CD1c-positive myeloid dendritic cell (primary cell): ENCODE results near the gene GRIK2.
"Not testable (repeated sequence)": the region's sequence is repeated elsewhere in the genome, so short reads cannot be mapped to it uniquely, and the experiment has no call there.

Source experiments
- DNase-seq: peaks from one replicate; pipeline ENCODE4 v3.0.0-alpha.2; 2016; ENCODE audit errors: extremely low spot score

GRIK2 gene

GRCh38 chr6:101393251-101393828 lies at the start of gene GRIK2:
GRIK2 (plus strand) TSS chr6:101393708.
- DNase-seq: no peak

GRCh38 chr6:101344885-101345284 lies 48.6 kb upstream of the GRIK2 start:
- no peak for DNase-seq

- no peak for DNase-seq
Observed at GRCh38 chr6:101348816-101349215, 44.7 kb upstream of the GRIK2 start.

GRCh38 chr6:101350631-101351030 lies 42.9 kb upstream of the GRIK2 start:
- DNase-seq: not testable (repeated sequence)

GRCh38 chr6:101351173-101351572 lies 42.3 kb upstream of the GRIK2 start:
- no peak for DNase-seq

- DNase-seq: no peak
Observed at GRCh38 chr6:101352316-101352715, 41.2 kb upstream of the GRIK2 start.

- DNase-seq: no peak
Observed at GRCh38 chr6:101365181-101365580, 28.3 kb upstream of the GRIK2 start.

- DNase-seq: no peak
Observed at GRCh38 chr6:101379926-101380325, 13.6 kb upstream of the GRIK2 start.

- DNase-seq: no peak
Observed at GRCh38 chr6:101380897-101381630, 12.4 kb upstream of the GRIK2 start.

GRCh38 chr6:101383747-101384146 lies 9.8 kb upstream of the GRIK2 start:
- not testable (repeated sequence) for DNase-seq

GRCh38 chr6:101386982-101387381 lies 6.5 kb upstream of the GRIK2 start:
- no peak for DNase-seq

GRCh38 chr6:101391772-101392585 lies 1.5 kb upstream of the GRIK2 start:
- DNase-seq: no peak

GRCh38 chr6:101392586-101393230 lies 800 bp upstream of the GRIK2 start:
- no peak for DNase-seq

- DNase-seq: no peak
Observed at GRCh38 chr6:101393829-101394251, 332 bp downstream of the GRIK2 start.

- no peak for DNase-seq
Observed at GRCh38 chr6:101394936-101395335, 1.4 kb downstream of the GRIK2 start.

GRCh38 chr6:101395345-101395744 lies 1.8 kb downstream of the GRIK2 start:
- no peak for DNase-seq

- DNase-seq: peak; percentile 17
Observed at GRCh38 chr6:101396548-101397173, 3.2 kb downstream of the GRIK2 start.

- DNase-seq: no peak
Observed at GRCh38 chr6:101397199-101397598, 3.7 kb downstream of the GRIK2 start.

GRCh38 chr6:101398716-101399615 lies 5.5 kb downstream of the GRIK2 start:
- DNase-seq: no peak

GRCh38 chr6:101399616-101400162 lies 6.2 kb downstream of the GRIK2 start:
- DNase-seq: no peak
